HCT116 (cell line): ENCODE data around the gene STXBP3. TPM values are rescaled to one million over a fixed set of nuclear protein-coding genes. Genes with fewer than 3 reads are reported as not detected.

Experiments used
- ATAC-seq: fragments of 200-7000 bp; cut with Tn5 transposase; 2 replicates; pipeline ENCODE4 v1.9.1; 2020; ENCODE audit warnings: mild to moderate bottlenecking, moderate library complexity
- BruUV-seq: library from RNA; stranded (reverse); fragments of 400-500 nt; replicated peaks from 2 replicates; lab custom pipeline; 2021; lab: Mats Ljungman, UMichigan
- CTCF ChIA-PET: fragments of 300-600 bp; sonication (Branson Sonifier 250); formaldehyde crosslinking; loops from one replicate; lab custom pipeline; 2021; ENCODE audit warnings: antibody characterized with exemption; lab: Charles Lee
- POLR2A ChIA-PET: fragments of 300-600, 350-600 bp; sonication (Branson Sonifier 250); formaldehyde crosslinking; loops from one replicate; lab custom pipeline; 2021; ENCODE audit warnings: antibody characterized with exemption; lab: Charles Lee
- RAD21 ChIA-PET, 2 experiments: fragments of 300-600 bp; sonication (Branson Sonifier 250); formaldehyde crosslinking; loops; one replicate each; lab custom pipeline; 2023; ENCODE audit warnings: low total read pairs in 2 of 2; ENCODE audit not compliant: uncharacterized antibody in 2 of 2, unreplicated experiment in 2 of 2, low non-redundant PET in 1 of 2; lab: Charles Lee
- DNase-seq: peaks from one replicate; pipeline ENCODE4 v3.0.0-alpha.2; 2010; ENCODE audit warnings: low read depth, low spot score
- H2AFZ ChIP-seq: fragments of 200-600 bp; shearing (Covaris generic), sonication (generic); 2 replicates; pipeline ENCODE4 v1.6.1; 2017; ENCODE audit warnings: low read depth, mixed run types, mixed read lengths, antibody characterized with exemption, low read length; ENCODE audit not compliant: poor library complexity, severe bottlenecking
- H3K27ac ChIP-seq: 2 replicates; pipeline ENCODE4 v1.5.1; 2012; ENCODE audit warnings: low read depth, low read length
- H3K27me3 ChIP-seq: fragments of 200-600 bp; sonication (generic); 2 replicates; pipeline ENCODE4 v1.6.1; 2016; ENCODE audit warnings: mixed run types, low read length, mixed read lengths; ENCODE audit not compliant: insufficient read depth
- H3K36me3 ChIP-seq, 2 experiments: fragments of 200-500 bp in 1 of 2; fragments of 200-600 bp in 1 of 2; sonication (Bioruptor generic) in 1 of 2; sonication (generic) in 1 of 2; 2 replicates each; pipeline versions ENCODE4 v1.5.1 to v1.6.1; 2014 to 2016; ENCODE audit warnings: low read length in 2 of 2, inconsistent platforms in 1 of 2, mixed read lengths in 1 of 2, mixed run types in 1 of 2; ENCODE audit not compliant: insufficient read depth in 2 of 2, control insufficient read depth in 1 of 2
- H3K4me1 ChIP-seq, 2 experiments: fragments of 200-600 bp in 1 of 2; sonication (generic) in 1 of 2; 2 replicates each; pipeline versions ENCODE4 v1.5.1 to v1.6.1; 2012 to 2017; ENCODE audit warnings: low read length in 2 of 2, inconsistent platforms in 1 of 2, mild to moderate bottlenecking in 1 of 2, mixed read lengths in 1 of 2, mixed run types in 1 of 2, moderate library complexity in 1 of 2; ENCODE audit not compliant: insufficient read depth in 2 of 2, control insufficient read depth in 1 of 2
- H3K4me2 ChIP-seq: fragments of 200-600 bp; sonication (generic); 2 replicates; pipeline ENCODE4 v1.6.1; 2017; ENCODE audit warnings: mixed run types, low read length, mixed read lengths
- H3K4me3 ChIP-seq, 2 experiments: fragments of 200-600 bp in 1 of 2; sonication (generic) in 1 of 2; replicated peaks in 1 of 2; 2 replicates each; pipeline ENCODE4 v1.5.1; 2011 to 2016; ENCODE audit warnings: low read length in 2 of 2, control low read depth in 1 of 2, low read depth in 1 of 2, mild to moderate bottlenecking in 1 of 2, mixed read lengths in 1 of 2, mixed run types in 1 of 2
- H3K79me2 ChIP-seq: fragments of 200-600 bp; sonication (generic); 2 replicates; pipeline ENCODE4 v1.6.1; 2017; ENCODE audit warnings: mild to moderate bottlenecking, mixed run types, low read length, moderate library complexity, mixed read lengths; ENCODE audit not compliant: insufficient read depth
- H3K9ac ChIP-seq: fragments of 200-600 bp; sonication (generic); 2 replicates; pipeline ENCODE4 v1.6.1; 2016; ENCODE audit warnings: low read length, mixed read lengths
- H3K9me2 ChIP-seq: fragments of 200-600 bp; sonication (generic), shearing (Covaris generic); 2 replicates; pipeline ENCODE4 v1.6.1; 2017; ENCODE audit warnings: mixed run types, mild to moderate bottlenecking, moderate library complexity; ENCODE audit not compliant: insufficient read depth
- H3K9me3 ChIP-seq, 2 experiments: fragments of 200-500 bp in 1 of 2; fragments of 200-600 bp in 1 of 2; sonication (Bioruptor generic) in 1 of 2; sonication (generic) in 1 of 2; 2 replicates each; pipeline ENCODE4 v1.6.1; 2014 to 2017; ENCODE audit warnings: low read length in 2 of 2, mixed read lengths in 2 of 2, inconsistent platforms in 1 of 2, low read depth in 1 of 2, mild to moderate bottlenecking in 1 of 2, mixed run types in 1 of 2, moderate library complexity in 1 of 2; ENCODE audit not compliant: control insufficient read depth in 1 of 2, insufficient read depth in 1 of 2
- H4K20me1 ChIP-seq: fragments of 200-600 bp; sonication (generic), shearing (Covaris generic); 2 replicates; pipeline ENCODE4 v1.6.1; 2017; ENCODE audit warnings: mixed run types, mild to moderate bottlenecking, moderate library complexity; ENCODE audit not compliant: insufficient read depth
- CBX3 ChIP-seq: IDR thresholded peaks from 2 replicates; pipeline ENCODE4 v1.6.1; 2012; ENCODE audit warnings: low read depth
- CTCF ChIP-seq, 3 experiments: fragments of 200-600 bp in 1 of 3; sonication (generic) in 1 of 3; IDR thresholded peaks in 2 of 3; conservative IDR thresholded peaks in 1 of 3; 2 replicates each; pipeline ENCODE4 v1.5.1; 2012 to 2017; ENCODE audit warnings: low read depth in 2 of 3, low read length in 2 of 3, antibody characterized with exemption in 1 of 3, borderline replicate concordance in 1 of 3, control low read depth in 1 of 3, mild to moderate bottlenecking in 1 of 3, mixed read lengths in 1 of 3, mixed run types in 1 of 3, moderate library complexity in 1 of 3; ENCODE audit not compliant: insufficient read depth in 1 of 3
- EZH2 ChIP-seq: fragments of 200-600 bp; sonication (generic); IDR thresholded peaks from 2 replicates; pipeline ENCODE4 v1.6.1; 2017; ENCODE audit warnings: antibody characterized with exemption, mixed run types
- FOSL1 ChIP-seq: IDR thresholded peaks from 2 replicates; pipeline ENCODE4 v1.6.1; 2012; ENCODE audit warnings: low read depth
- MAX ChIP-seq: IDR thresholded peaks from 2 replicates; pipeline ENCODE4 v1.6.1; 2012
- POLR2A ChIP-seq: IDR thresholded peaks from 2 replicates; pipeline ENCODE4 v1.7.0; 2011; ENCODE audit warnings: borderline replicate concordance; ENCODE audit not compliant: insufficient read depth, insufficient read length; ENCODE audit errors: extremely low read depth
- POLR2AphosphoS5 ChIP-seq: IDR thresholded peaks from 2 replicates; pipeline ENCODE4 v1.6.1; 2011; ENCODE audit warnings: mild to moderate bottlenecking, low read depth, low read length, moderate library complexity
- RAD21 ChIP-seq: IDR thresholded peaks from 2 replicates; pipeline ENCODE4 v1.6.1; 2012; ENCODE audit warnings: low read depth, mild to moderate bottlenecking
- REST ChIP-seq: IDR thresholded peaks from 2 replicates; pipeline ENCODE4 v1.6.1; 2012; ENCODE audit warnings: low read depth
- SIN3A ChIP-seq: IDR thresholded peaks from 2 replicates; pipeline ENCODE4 v1.6.1; 2012; ENCODE audit warnings: low read depth
- YY1 ChIP-seq: IDR thresholded peaks from 2 replicates; pipeline ENCODE4 v1.6.1; 2011; ENCODE audit warnings: low read length, low read depth, moderate library complexity, mild to moderate bottlenecking; ENCODE audit not compliant: insufficient replicate concordance; ENCODE audit errors: extremely low read depth
- ZBTB33 ChIP-seq: IDR thresholded peaks from 2 replicates; pipeline ENCODE4 v1.6.1; 2011; ENCODE audit warnings: mild to moderate bottlenecking, low read length, moderate library complexity; ENCODE audit not compliant: insufficient replicate concordance; ENCODE audit errors: extremely low read depth
- ZFX ChIP-seq: fragments of 450-650 bp; IDR thresholded peaks from 2 replicates; pipeline ENCODE4 v1.6.1; 2017
- intact Hi-C: fragments of 100-400 bp; cut with micrococcal nuclease; formaldehyde crosslinking; loops from 2 replicates; pipeline ENCODE4 v1.10.0; 2022
- total RNA-seq: library from RNA; stranded (reverse); gene quantifications from one replicate; pipeline ENCODE4 v1.2.1, GENCODE V29; 2021; ENCODE audit not compliant: unreplicated experiment

Gene STXBP3
- total RNA-seq, 1 experiment from 2014 or later = 22.6 TPM

- DNase-seq (no peak), ATAC-seq (no peak)
- no TSS peak for BruUV-seq
- RAD21 ChIA-PET = no interaction called here
- no peak overlapping the region for H3K4me2 ChIP-seq
- H3K4me1 ChIP-seq = no peaks in the 10 kb centered on the region
- TF ChIP-seq REST = no peak
- TF ChIP-seq YY1 = no peak
- no peak for TF ChIP-seq POLR2AphosphoS5
- no peak for TF ChIP-seq FOSL1
- TF ChIP-seq CTCF (IDR thresholded peaks at IDR 0.05 in 2 of 3, conservative IDR thresholded peaks at IDR 0.05 in 1 of 3; ENCODE audit: borderline replicate concordance in 1 of 3, insufficient read depth in 1 of 3, low read depth in 2 of 3, low read length in 2 of 3) = no peak
- TF ChIP-seq EZH2 = no peak
- no peak for TF ChIP-seq ZBTB33
- no peak for TF ChIP-seq MAX
- TF ChIP-seq RAD21 = no peak
- TF ChIP-seq CBX3 = no peak
- TF ChIP-seq ZFX = no peak
- TF ChIP-seq SIN3A = no peak
- TF ChIP-seq POLR2A = no peak
- no peak overlapping the region for H2AFZ ChIP-seq
- H3K27ac ChIP-seq = no peak overlapping the region
- POLR2A ChIA-PET = no interaction called here
- no peak overlapping the region for H3K4me3 ChIP-seq
- H3K9me3 ChIP-seq = no peaks in the 10 kb centered on the region
- H3K9ac ChIP-seq = no peak overlapping the region
- intact Hi-C loops = no loop called here
- CTCF ChIA-PET = no interaction called here
- no peaks in the 10 kb centered on the region for H3K9me2 ChIP-seq
- no peaks in the 10 kb centered on the region for H3K27me3 ChIP-seq
- no peaks in the 10 kb centered on the region for H3K36me3 ChIP-seq
- H3K79me2 ChIP-seq = no peaks in the 10 kb centered on the region
- H4K20me1 ChIP-seq = no peaks in the 10 kb centered on the region
These were observed 104.5 kb downstream of the STXBP3 start for GRCh38 chr1:108850929-108851328.
